H9 (cell line): Measurements from ENCODE around the gene KCNJ11. TPM values are rescaled to one million over a fixed set of nuclear protein-coding genes. Genes with fewer than 3 reads are reported as not detected.

Source experiments
- DNase-seq: peaks from one replicate; pipeline ENCODE4 v3.0.0-alpha.2; 2017
- H2AFZ ChIP-seq: one replicate; pipeline ENCODE4 v1.6.1; 2013; ENCODE audit warnings: mild to moderate bottlenecking, low read length, control low read depth, moderate library complexity
- H2AK5ac ChIP-seq: 2 replicates; pipeline ENCODE4 v1.6.1; 2013; ENCODE audit warnings: low read length, control low read depth, mixed read lengths; ENCODE audit not compliant: insufficient read length
- H2BK120ac ChIP-seq: one replicate; pipeline ENCODE4 v1.6.1; 2013; ENCODE audit warnings: low read depth, mild to moderate bottlenecking, low read length, control low read depth, inconsistent platforms; ENCODE audit not compliant: poor library complexity, severe bottlenecking
- H2BK12ac ChIP-seq: 2 replicates; pipeline ENCODE4 v1.6.1; 2013; ENCODE audit warnings: low read length, control low read depth, mixed read lengths, low read depth; ENCODE audit not compliant: insufficient read length
- H2BK15ac ChIP-seq: 2 replicates; pipeline ENCODE4 v1.6.1; 2013; ENCODE audit warnings: low read depth, low read length, control low read depth
- H2BK20ac ChIP-seq: one replicate; pipeline ENCODE4 v1.6.1; 2013; ENCODE audit warnings: low read depth, mild to moderate bottlenecking, low read length, control low read depth, inconsistent platforms; ENCODE audit not compliant: poor library complexity, severe bottlenecking
- H2BK5ac ChIP-seq: 2 replicates; pipeline ENCODE4 v1.6.1; 2013; ENCODE audit warnings: low read length, control low read depth, mixed read lengths; ENCODE audit not compliant: insufficient read length
- H3K14ac ChIP-seq: 2 replicates; pipeline ENCODE4 v1.6.1; 2013; ENCODE audit warnings: low read length, control low read depth; ENCODE audit not compliant: insufficient read depth
- H3K18ac ChIP-seq: 2 replicates; pipeline ENCODE4 v1.6.1; 2013; ENCODE audit warnings: low read depth, mild to moderate bottlenecking, mixed read lengths, low read length, control low read depth; ENCODE audit not compliant: insufficient read length
- H3K23ac ChIP-seq: 2 replicates; pipeline ENCODE4 v1.6.1; 2013; ENCODE audit warnings: low read length, control low read depth, mixed read lengths, low read depth; ENCODE audit not compliant: insufficient read length
- H3K23me2 ChIP-seq: 2 replicates; pipeline ENCODE4 v1.6.1; 2013; ENCODE audit warnings: low read depth, mild to moderate bottlenecking, mixed read lengths, low read length, control low read depth; ENCODE audit not compliant: insufficient read length, poor library complexity, severe bottlenecking
- H3K27ac ChIP-seq: 2 replicates; pipeline ENCODE4 v1.5.1; 2013; ENCODE audit warnings: low read length, control low read depth, mixed read lengths, low read depth; ENCODE audit not compliant: insufficient read length
- H3K27me3 ChIP-seq: 2 replicates; pipeline ENCODE4 v1.6.1; 2013; ENCODE audit warnings: low read length, control low read depth, inconsistent platforms; ENCODE audit not compliant: insufficient read depth
- H3K4ac ChIP-seq: 2 replicates; pipeline ENCODE4 v1.6.1; 2013; ENCODE audit warnings: low read depth, mild to moderate bottlenecking, control low read depth, inconsistent platforms, low read length, moderate library complexity
- H3K4me1 ChIP-seq: 2 replicates; pipeline ENCODE4 v1.6.1; 2013; ENCODE audit warnings: low read length, control low read depth, inconsistent platforms; ENCODE audit not compliant: insufficient read depth
- H3K4me2 ChIP-seq: 2 replicates; pipeline ENCODE4 v1.6.1; 2013; ENCODE audit warnings: low read length, control low read depth, mixed read lengths; ENCODE audit not compliant: insufficient read length, insufficient read depth
- H3K56ac ChIP-seq: 2 replicates; pipeline ENCODE4 v1.6.1; 2013; ENCODE audit warnings: low read depth, mild to moderate bottlenecking, mixed read lengths, low read length, control low read depth; ENCODE audit not compliant: insufficient read length
- H3K79me1 ChIP-seq: 2 replicates; pipeline ENCODE4 v1.6.1; 2013; ENCODE audit warnings: low read depth, mild to moderate bottlenecking, moderate library complexity, low read length, control low read depth, inconsistent platforms; ENCODE audit not compliant: insufficient read depth, poor library complexity, severe bottlenecking
- H3K79me2 ChIP-seq: 2 replicates; pipeline ENCODE4 v1.6.1; 2013; ENCODE audit warnings: low read length, control low read depth, inconsistent platforms; ENCODE audit not compliant: insufficient read depth
- H3K9ac ChIP-seq: 2 replicates; pipeline ENCODE4 v1.6.1; 2013; ENCODE audit warnings: low read length, control low read depth, mixed read lengths; ENCODE audit not compliant: insufficient read length; ENCODE audit errors: extremely low read depth
- H3K9me3 ChIP-seq: one replicate; pipeline ENCODE4 v1.6.1; 2013; ENCODE audit warnings: low read depth, low read length, inconsistent platforms; ENCODE audit not compliant: control insufficient read depth
- H3T11ph ChIP-seq: one replicate; pipeline ENCODE4 v1.6.1; 2013; ENCODE audit warnings: mild to moderate bottlenecking, low read length, control low read depth, inconsistent platforms
- H4K20me1 ChIP-seq: one replicate; pipeline ENCODE4 v1.6.1; 2013; ENCODE audit not compliant: control insufficient read depth, insufficient read length, insufficient read depth
- H4K5ac ChIP-seq: 2 replicates; pipeline ENCODE4 v1.6.1; 2013; ENCODE audit warnings: low read depth, mild to moderate bottlenecking, mixed read lengths, low read length, control low read depth; ENCODE audit not compliant: insufficient read length
- H4K8ac ChIP-seq: replicated peaks from 2 replicates; pipeline ENCODE4 v1.6.1; 2013; ENCODE audit warnings: low read length, control low read depth, mixed read lengths, low read depth; ENCODE audit not compliant: insufficient read length
- H4K91ac ChIP-seq: 2 replicates; pipeline ENCODE4 v1.6.1; 2013; ENCODE audit warnings: low read depth, mild to moderate bottlenecking, moderate library complexity, mixed read lengths, low read length, control low read depth; ENCODE audit not compliant: insufficient read length
- H3K27ac Mint-ChIP-seq, 3 experiments: 2 replicates in 2 of 3; 3 replicates in 1 of 3; pipeline ENCODE4 v1.8.0; 2020 to 2021; ENCODE audit warnings: mixed read lengths in 3 of 3, mild to moderate bottlenecking in 1 of 3, moderate library complexity in 1 of 3
- H3K27me3 Mint-ChIP-seq: 2 replicates; pipeline ENCODE4 v1.8.0; 2021; ENCODE audit warnings: low read depth, mild to moderate bottlenecking, moderate library complexity, mixed read lengths
- H3K36me3 Mint-ChIP-seq, 3 experiments: 2 replicates in 2 of 3; 3 replicates in 1 of 3; pipeline ENCODE4 v1.8.0; 2020 to 2021; ENCODE audit warnings: low read depth in 3 of 3, mixed read lengths in 3 of 3; ENCODE audit not compliant: insufficient read depth in 1 of 3
- H3K4me1 Mint-ChIP-seq, 2 experiments: 2 replicates each; pipeline ENCODE4 v1.8.0; 2020; ENCODE audit warnings: mixed read lengths in 2 of 2
- H3K4me3 Mint-ChIP-seq, 2 experiments: 2 replicates in 1 of 2; 3 replicates in 1 of 2; pipeline ENCODE4 v1.8.0; 2020 to 2021; ENCODE audit warnings: mild to moderate bottlenecking in 2 of 2, mixed read lengths in 2 of 2, moderate library complexity in 1 of 2
- H3K9me3 Mint-ChIP-seq, 2 experiments: 2 replicates in 1 of 2; 3 replicates in 1 of 2; pipeline ENCODE4 v1.8.0; 2020; ENCODE audit warnings: mild to moderate bottlenecking in 2 of 2, mixed read lengths in 2 of 2, moderate library complexity in 1 of 2
- total RNA-seq: library from RNA; stranded (reverse); gene quantifications from 2 replicates; pipeline ENCODE4 v1.2.1, GENCODE V29; 2021
- TF ChIP-seq, protein P1 (sequence below): fragments of 200-600 bp; sonication (generic); conservative IDR thresholded peaks from 3 replicates; pipeline ENCODE4 v1.8.0; 2021; ENCODE audit warnings: antibody characterized with exemption, mild to moderate bottlenecking

KCNJ11 gene
- total RNA-seq, 1 experiment from 2014 or later, result 2.3 TPM

DNA sequence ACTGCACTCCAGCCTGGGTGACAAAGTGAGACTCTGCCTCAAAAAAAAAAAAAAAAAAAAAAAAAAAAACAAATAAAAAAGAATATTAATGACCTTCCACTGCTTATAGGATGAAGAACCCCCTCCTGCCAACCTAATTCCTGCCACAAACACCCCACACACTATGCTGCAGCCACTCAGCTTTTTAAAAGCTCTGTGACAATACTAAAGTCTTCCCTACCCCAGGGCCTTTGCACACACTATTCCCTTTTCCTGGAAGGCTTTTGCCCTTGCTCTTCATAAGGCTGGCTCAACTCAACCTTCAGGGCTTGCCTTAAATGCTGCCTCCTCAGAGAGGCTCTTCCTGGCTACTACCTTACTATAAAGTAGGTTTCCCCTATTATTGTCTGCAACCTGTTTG lies 10.8 kb upstream of the KCNJ11 start:
- Histone ChIP-seq H3K14ac (no peak overlapping the region), H3K79me1 (no peaks in the 10 kb centered on the region), H3K27me3 (no peaks in the 10 kb centered on the region), H2BK5ac (no peak overlapping the region), H3K18ac (no peak overlapping the region), H4K91ac (no peak overlapping the region), H2BK120ac (no peak overlapping the region), H3K79me2 (no peaks in the 10 kb centered on the region), H2BK15ac (no peak overlapping the region), H3K23ac (no peak overlapping the region), H3K4me2 (no peak overlapping the region), H2AK5ac (no peak overlapping the region), H4K5ac (no peak overlapping the region), H3K27ac (no peak overlapping the region), H4K8ac (no peak overlapping the region), H2BK20ac (no peak overlapping the region), H3K9me3 (no peaks in the 10 kb centered on the region), H3T11ph (no peak overlapping the region), H3K4ac (no peak overlapping the region), H2BK12ac (no peak overlapping the region), H2AFZ (no peak overlapping the region), H3K4me1 (no peaks in the 10 kb centered on the region), H3K23me2 (no peaks in the 10 kb centered on the region), H4K20me1 (no peaks in the 10 kb centered on the region), H3K9ac (no peak overlapping the region), H3K56ac (no peak overlapping the region)
- no peaks in the 10 kb centered on the region for H3K36me3 Mint-ChIP-seq
- H3K4me1 Mint-ChIP-seq, result peaks cover 2 to 3% of the 10 kb centered on the region in 2 experiments; a peak in 1 of 4 replicates
- no peak overlapping the region for H3K4me3 Mint-ChIP-seq
- H3K27ac Mint-ChIP-seq, result no peak overlapping the region
- no peaks in the 10 kb centered on the region for H3K9me3 Mint-ChIP-seq
- H3K27me3 Mint-ChIP-seq, result peaks cover under 1% of the 10 kb centered on the region
- TF ChIP-seq, protein P1, sequence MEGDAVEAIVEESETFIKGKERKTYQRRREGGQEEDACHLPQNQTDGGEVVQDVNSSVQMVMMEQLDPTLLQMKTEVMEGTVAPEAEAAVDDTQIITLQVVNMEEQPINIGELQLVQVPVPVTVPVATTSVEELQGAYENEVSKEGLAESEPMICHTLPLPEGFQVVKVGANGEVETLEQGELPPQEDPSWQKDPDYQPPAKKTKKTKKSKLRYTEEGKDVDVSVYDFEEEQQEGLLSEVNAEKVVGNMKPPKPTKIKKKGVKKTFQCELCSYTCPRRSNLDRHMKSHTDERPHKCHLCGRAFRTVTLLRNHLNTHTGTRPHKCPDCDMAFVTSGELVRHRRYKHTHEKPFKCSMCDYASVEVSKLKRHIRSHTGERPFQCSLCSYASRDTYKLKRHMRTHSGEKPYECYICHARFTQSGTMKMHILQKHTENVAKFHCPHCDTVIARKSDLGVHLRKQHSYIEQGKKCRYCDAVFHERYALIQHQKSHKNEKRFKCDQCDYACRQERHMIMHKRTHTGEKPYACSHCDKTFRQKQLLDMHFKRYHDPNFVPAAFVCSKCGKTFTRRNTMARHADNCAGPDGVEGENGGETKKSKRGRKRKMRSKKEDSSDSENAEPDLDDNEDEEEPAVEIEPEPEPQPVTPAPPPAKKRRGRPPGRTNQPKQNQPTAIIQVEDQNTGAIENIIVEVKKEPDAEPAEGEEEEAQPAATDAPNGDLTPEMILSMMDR, result no peak
- no peak for DNase-seq
